HCT116 (cell line): ENCODE data around the gene HAGH. TPM values are rescaled to one million over a fixed set of nuclear protein-coding genes. Genes with fewer than 3 reads are reported as not detected.

Experiments used
- ATAC-seq: fragments of 200-7000 bp; cut with Tn5 transposase; 2 replicates; pipeline ENCODE4 v1.9.1; 2020; ENCODE audit warnings: mild to moderate bottlenecking, moderate library complexity
- BruUV-seq: library from RNA; stranded (reverse); fragments of 400-500 nt; replicated peaks from 2 replicates; lab custom pipeline; 2021; lab: Mats Ljungman, UMichigan
- CTCF ChIA-PET: fragments of 300-600 bp; sonication (Branson Sonifier 250); formaldehyde crosslinking; loops from one replicate; lab custom pipeline; 2021; ENCODE audit warnings: antibody characterized with exemption; lab: Charles Lee
- POLR2A ChIA-PET: fragments of 300-600, 350-600 bp; sonication (Branson Sonifier 250); formaldehyde crosslinking; loops from one replicate; lab custom pipeline; 2021; ENCODE audit warnings: antibody characterized with exemption; lab: Charles Lee
- RAD21 ChIA-PET, 2 experiments: fragments of 300-600 bp; sonication (Branson Sonifier 250); formaldehyde crosslinking; loops; one replicate each; lab custom pipeline; 2023; ENCODE audit warnings: low total read pairs in 2 of 2; ENCODE audit not compliant: uncharacterized antibody in 2 of 2, unreplicated experiment in 2 of 2, low non-redundant PET in 1 of 2; lab: Charles Lee
- DNase-seq: peaks from one replicate; pipeline ENCODE4 v3.0.0-alpha.2; 2010; ENCODE audit warnings: low read depth, low spot score
- H2AFZ ChIP-seq: fragments of 200-600 bp; shearing (Covaris generic), sonication (generic); 2 replicates; pipeline ENCODE4 v1.6.1; 2017; ENCODE audit warnings: low read depth, mixed run types, mixed read lengths, antibody characterized with exemption, low read length; ENCODE audit not compliant: poor library complexity, severe bottlenecking
- H3K27ac ChIP-seq: 2 replicates; pipeline ENCODE4 v1.5.1; 2012; ENCODE audit warnings: low read depth, low read length
- H3K27me3 ChIP-seq: fragments of 200-600 bp; sonication (generic); 2 replicates; pipeline ENCODE4 v1.6.1; 2016; ENCODE audit warnings: mixed run types, low read length, mixed read lengths; ENCODE audit not compliant: insufficient read depth
- H3K36me3 ChIP-seq, 2 experiments: fragments of 200-500 bp in 1 of 2; fragments of 200-600 bp in 1 of 2; sonication (Bioruptor generic) in 1 of 2; sonication (generic) in 1 of 2; 2 replicates each; pipeline versions ENCODE4 v1.5.1 to v1.6.1; 2014 to 2016; ENCODE audit warnings: low read length in 2 of 2, inconsistent platforms in 1 of 2, mixed read lengths in 1 of 2, mixed run types in 1 of 2; ENCODE audit not compliant: insufficient read depth in 2 of 2, control insufficient read depth in 1 of 2
- H3K4me1 ChIP-seq, 2 experiments: fragments of 200-600 bp in 1 of 2; sonication (generic) in 1 of 2; 2 replicates each; pipeline versions ENCODE4 v1.5.1 to v1.6.1; 2012 to 2017; ENCODE audit warnings: low read length in 2 of 2, inconsistent platforms in 1 of 2, mild to moderate bottlenecking in 1 of 2, mixed read lengths in 1 of 2, mixed run types in 1 of 2, moderate library complexity in 1 of 2; ENCODE audit not compliant: insufficient read depth in 2 of 2, control insufficient read depth in 1 of 2
- H3K4me2 ChIP-seq: fragments of 200-600 bp; sonication (generic); 2 replicates; pipeline ENCODE4 v1.6.1; 2017; ENCODE audit warnings: mixed run types, low read length, mixed read lengths
- H3K4me3 ChIP-seq, 2 experiments: fragments of 200-600 bp in 1 of 2; sonication (generic) in 1 of 2; replicated peaks in 1 of 2; 2 replicates each; pipeline ENCODE4 v1.5.1; 2011 to 2016; ENCODE audit warnings: low read length in 2 of 2, control low read depth in 1 of 2, low read depth in 1 of 2, mild to moderate bottlenecking in 1 of 2, mixed read lengths in 1 of 2, mixed run types in 1 of 2
- H3K79me2 ChIP-seq: fragments of 200-600 bp; sonication (generic); 2 replicates; pipeline ENCODE4 v1.6.1; 2017; ENCODE audit warnings: mild to moderate bottlenecking, mixed run types, low read length, moderate library complexity, mixed read lengths; ENCODE audit not compliant: insufficient read depth
- H3K9ac ChIP-seq: fragments of 200-600 bp; sonication (generic); 2 replicates; pipeline ENCODE4 v1.6.1; 2016; ENCODE audit warnings: low read length, mixed read lengths
- H3K9me2 ChIP-seq: fragments of 200-600 bp; sonication (generic), shearing (Covaris generic); 2 replicates; pipeline ENCODE4 v1.6.1; 2017; ENCODE audit warnings: mixed run types, mild to moderate bottlenecking, moderate library complexity; ENCODE audit not compliant: insufficient read depth
- H3K9me3 ChIP-seq, 2 experiments: fragments of 200-500 bp in 1 of 2; fragments of 200-600 bp in 1 of 2; sonication (Bioruptor generic) in 1 of 2; sonication (generic) in 1 of 2; 2 replicates each; pipeline ENCODE4 v1.6.1; 2014 to 2017; ENCODE audit warnings: low read length in 2 of 2, mixed read lengths in 2 of 2, inconsistent platforms in 1 of 2, low read depth in 1 of 2, mild to moderate bottlenecking in 1 of 2, mixed run types in 1 of 2, moderate library complexity in 1 of 2; ENCODE audit not compliant: control insufficient read depth in 1 of 2, insufficient read depth in 1 of 2
- H4K20me1 ChIP-seq: fragments of 200-600 bp; sonication (generic), shearing (Covaris generic); 2 replicates; pipeline ENCODE4 v1.6.1; 2017; ENCODE audit warnings: mixed run types, mild to moderate bottlenecking, moderate library complexity; ENCODE audit not compliant: insufficient read depth
- ATF3 ChIP-seq: IDR thresholded peaks from 2 replicates; pipeline ENCODE4 v1.6.1; 2012
- CBX3 ChIP-seq: IDR thresholded peaks from 2 replicates; pipeline ENCODE4 v1.6.1; 2012; ENCODE audit warnings: low read depth
- CEBPB ChIP-seq: IDR thresholded peaks from 2 replicates; pipeline ENCODE4 v1.6.1; 2012; ENCODE audit warnings: low read depth
- EGR1 ChIP-seq: IDR thresholded peaks from 2 replicates; pipeline ENCODE4 v1.6.1; 2012; ENCODE audit warnings: low read depth
- EZH2 ChIP-seq: fragments of 200-600 bp; sonication (generic); IDR thresholded peaks from 2 replicates; pipeline ENCODE4 v1.6.1; 2017; ENCODE audit warnings: antibody characterized with exemption, mixed run types
- EZH2phosphoT487 ChIP-seq: fragments of 200-600 bp; IDR thresholded peaks from 2 replicates; pipeline ENCODE4 v1.6.1; 2018; ENCODE audit warnings: antibody characterized with exemption, borderline replicate concordance
- FOSL1 ChIP-seq: IDR thresholded peaks from 2 replicates; pipeline ENCODE4 v1.6.1; 2012; ENCODE audit warnings: low read depth
- JUND ChIP-seq: IDR thresholded peaks from 2 replicates; pipeline ENCODE4 v1.6.1; 2012
- MAX ChIP-seq: IDR thresholded peaks from 2 replicates; pipeline ENCODE4 v1.6.1; 2012
- POLR2A ChIP-seq: IDR thresholded peaks from 2 replicates; pipeline ENCODE4 v1.7.0; 2011; ENCODE audit warnings: borderline replicate concordance; ENCODE audit not compliant: insufficient read depth, insufficient read length; ENCODE audit errors: extremely low read depth
- POLR2AphosphoS5 ChIP-seq: IDR thresholded peaks from 2 replicates; pipeline ENCODE4 v1.6.1; 2011; ENCODE audit warnings: mild to moderate bottlenecking, low read depth, low read length, moderate library complexity
- RAD21 ChIP-seq: IDR thresholded peaks from 2 replicates; pipeline ENCODE4 v1.6.1; 2012; ENCODE audit warnings: low read depth, mild to moderate bottlenecking
- SIN3A ChIP-seq: IDR thresholded peaks from 2 replicates; pipeline ENCODE4 v1.6.1; 2012; ENCODE audit warnings: low read depth
- SP1 ChIP-seq: IDR thresholded peaks from 2 replicates; pipeline ENCODE4 v1.6.1; 2012; ENCODE audit warnings: low read depth
- SRF ChIP-seq: IDR thresholded peaks from 2 replicates; pipeline ENCODE4 v1.6.1; 2012; ENCODE audit warnings: low read depth
- YY1 ChIP-seq: IDR thresholded peaks from 2 replicates; pipeline ENCODE4 v1.6.1; 2011; ENCODE audit warnings: low read length, low read depth, moderate library complexity, mild to moderate bottlenecking; ENCODE audit not compliant: insufficient replicate concordance; ENCODE audit errors: extremely low read depth
- ZBTB33 ChIP-seq: IDR thresholded peaks from 2 replicates; pipeline ENCODE4 v1.6.1; 2011; ENCODE audit warnings: mild to moderate bottlenecking, low read length, moderate library complexity; ENCODE audit not compliant: insufficient replicate concordance; ENCODE audit errors: extremely low read depth
- ZFX ChIP-seq: fragments of 450-650 bp; IDR thresholded peaks from 2 replicates; pipeline ENCODE4 v1.6.1; 2017
- ZNF274 ChIP-seq: fragments of 200-500 bp; sonication (Bioruptor generic); IDR thresholded peaks from 2 replicates; pipeline ENCODE4 v1.6.1; 2014; ENCODE audit warnings: mild to moderate bottlenecking, low read depth, low read length, inconsistent platforms
- intact Hi-C: fragments of 100-400 bp; cut with micrococcal nuclease; formaldehyde crosslinking; loops from 2 replicates; pipeline ENCODE4 v1.10.0; 2022
- total RNA-seq: library from RNA; stranded (reverse); gene quantifications from one replicate; pipeline ENCODE4 v1.2.1, GENCODE V29; 2021; ENCODE audit not compliant: unreplicated experiment

Gene HAGH
- total RNA-seq, 1 experiment from 2014 or later, result 39.1 TPM

- TF ChIP-seq POLR2A (no peak), SIN3A (no peak), JUND (no peak)
Observed at GRCh38 chr16:1821861-1822611, 4.6 kb downstream of the HAGH start (continued).

- RAD21 ChIA-PET, result no interaction called here
- H3K27ac ChIP-seq, result no peak overlapping the region
- H3K9ac ChIP-seq, result no peak overlapping the region
- no TSS peak for BruUV-seq
- intact Hi-C loops, result no loop called here
- no peaks in the 10 kb centered on the region for H3K27me3 ChIP-seq
- no peaks in the 10 kb centered on the region for H4K20me1 ChIP-seq
- H3K4me1 ChIP-seq, result peaks cover 7% of the 10 kb centered on the region in 2 experiments
- DNase-seq, result no peak
- no peaks in the 10 kb centered on the region for H3K9me3 ChIP-seq
- H3K4me3 ChIP-seq, result no peak overlapping the region
- no peak for ATAC-seq
- CTCF ChIA-PET, result no interaction called here
- no peak overlapping the region for H3K4me2 ChIP-seq
- 0 out of 4 replicates have a peak, but pooled peaks cover 2 to 5% of the 10 kb centered on the region in 2 experiments for H3K36me3 ChIP-seq
- H3K79me2 ChIP-seq, result no peaks in the 10 kb centered on the region
- H3K9me2 ChIP-seq, result no peaks in the 10 kb centered on the region
- POLR2A ChIA-PET, result no interaction called here
- H2AFZ ChIP-seq, result no peak overlapping the region
- TF ChIP-seq ATF3 (no peak), ZBTB33 (no peak), ZFX (no peak), POLR2A (no peak), POLR2AphosphoS5 (no peak), FOSL1 (no peak), RAD21 (no peak), YY1 (no peak), SRF (no peak), EZH2phosphoT487 (no peak), EZH2 (no peak), ZNF274 (no peak), CEBPB (no peak), SP1 (no peak), SIN3A (no peak), MAX (no peak), CBX3 (no peak), EGR1 (no peak)
Observed at GRCh38 chr16:1820946-1821290, 5.7 kb downstream of the HAGH start.
